Parathyroid adenoma (tissue), 2 donors: Measurements from ENCODE around the gene ANK3.

Experiments
- H2AFZ ChIP-seq: fragments of 300-600 bp; sonication (generic); one replicate; pipeline ENCODE4 v1.7.0; 2017; ENCODE audit warnings: antibody characterized with exemption, mild to moderate bottlenecking
- H3K27ac ChIP-seq: fragments of 300-600 bp; sonication (generic); one replicate; pipeline ENCODE4 v1.7.0; 2017
- H3K27me3 ChIP-seq: fragments of 300-600 bp; sonication (generic); one replicate; pipeline ENCODE4 v1.7.0; 2017; ENCODE audit warnings: low read length; ENCODE audit not compliant: control insufficient read depth, insufficient read depth
- H3K36me3 ChIP-seq: fragments of 300-600 bp; sonication (generic); one replicate; pipeline ENCODE4 v1.7.0; 2017; ENCODE audit warnings: low read length; ENCODE audit not compliant: control insufficient read depth, insufficient read depth
- H3K4me1 ChIP-seq: fragments of 300-600 bp; sonication (generic); one replicate; pipeline ENCODE4 v1.7.0; 2017; ENCODE audit warnings: control low read depth
- H3K4me2 ChIP-seq: fragments of 300-600 bp; sonication (generic); one replicate; pipeline ENCODE4 v1.7.0; 2017; ENCODE audit warnings: low read length
- H3K4me3 ChIP-seq: fragments of 300-600 bp; sonication (generic); one replicate; pipeline ENCODE4 v1.7.0; 2017; ENCODE audit warnings: low read depth, low read length
- H3K79me2 ChIP-seq: fragments of 300-600 bp; sonication (generic); one replicate; pipeline ENCODE4 v1.7.0; 2017; ENCODE audit warnings: control low read depth
- H3K9ac ChIP-seq: fragments of 300-600 bp; sonication (generic); one replicate; pipeline ENCODE4 v1.7.0; 2017; ENCODE audit warnings: mild to moderate bottlenecking
- H3K9me3 ChIP-seq: fragments of 300-600 bp; sonication (generic); one replicate; pipeline ENCODE4 v1.7.0; 2017; ENCODE audit warnings: low read length; ENCODE audit not compliant: control insufficient read depth
- TF ChIP-seq, protein P1 (sequence below): fragments of 300-600 bp; sonication (generic); IDR thresholded peaks from one replicate; pipeline ENCODE4 v1.7.0; 2017; ENCODE audit warnings: antibody characterized with exemption, mild to moderate bottlenecking
- donor health status: primary hyperparathyroidism.

ANK3 gene

DNA sequence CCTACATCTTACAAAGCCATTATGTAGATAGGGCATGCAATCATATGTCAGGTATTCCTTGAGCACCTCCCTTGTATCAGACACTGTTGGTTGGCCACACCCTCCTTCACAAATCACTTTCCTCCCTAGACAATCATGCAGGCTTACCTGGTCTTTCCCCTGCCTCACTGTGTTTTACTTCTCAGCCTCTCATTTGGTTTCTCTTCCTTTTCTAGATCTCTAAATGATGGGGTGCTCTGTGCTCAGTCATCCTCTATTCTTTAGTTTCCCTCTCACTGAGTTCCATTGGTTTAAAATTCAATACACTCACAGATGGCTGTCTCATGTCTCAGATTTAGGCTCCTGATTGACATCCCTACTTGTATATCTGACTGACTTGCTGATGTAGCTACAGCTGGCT lies 31.4 kb downstream of the ANK3 start:
- no peaks in the 10 kb centered on the region for H3K36me3 ChIP-seq
- H3K9ac ChIP-seq = no peak overlapping the region
- TF ChIP-seq, protein P1, sequence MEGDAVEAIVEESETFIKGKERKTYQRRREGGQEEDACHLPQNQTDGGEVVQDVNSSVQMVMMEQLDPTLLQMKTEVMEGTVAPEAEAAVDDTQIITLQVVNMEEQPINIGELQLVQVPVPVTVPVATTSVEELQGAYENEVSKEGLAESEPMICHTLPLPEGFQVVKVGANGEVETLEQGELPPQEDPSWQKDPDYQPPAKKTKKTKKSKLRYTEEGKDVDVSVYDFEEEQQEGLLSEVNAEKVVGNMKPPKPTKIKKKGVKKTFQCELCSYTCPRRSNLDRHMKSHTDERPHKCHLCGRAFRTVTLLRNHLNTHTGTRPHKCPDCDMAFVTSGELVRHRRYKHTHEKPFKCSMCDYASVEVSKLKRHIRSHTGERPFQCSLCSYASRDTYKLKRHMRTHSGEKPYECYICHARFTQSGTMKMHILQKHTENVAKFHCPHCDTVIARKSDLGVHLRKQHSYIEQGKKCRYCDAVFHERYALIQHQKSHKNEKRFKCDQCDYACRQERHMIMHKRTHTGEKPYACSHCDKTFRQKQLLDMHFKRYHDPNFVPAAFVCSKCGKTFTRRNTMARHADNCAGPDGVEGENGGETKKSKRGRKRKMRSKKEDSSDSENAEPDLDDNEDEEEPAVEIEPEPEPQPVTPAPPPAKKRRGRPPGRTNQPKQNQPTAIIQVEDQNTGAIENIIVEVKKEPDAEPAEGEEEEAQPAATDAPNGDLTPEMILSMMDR = no peak
- H3K27me3 ChIP-seq = no peaks in the 10 kb centered on the region
- H3K4me2 ChIP-seq = no peak overlapping the region
- H3K9me3 ChIP-seq = no peaks in the 10 kb centered on the region
- H2AFZ ChIP-seq = no peak overlapping the region
- no peaks in the 10 kb centered on the region for H3K79me2 ChIP-seq
- no peak overlapping the region for H3K4me3 ChIP-seq
- H3K4me1 ChIP-seq = no peaks in the 10 kb centered on the region
- no peak overlapping the region for H3K27ac ChIP-seq

DNA sequence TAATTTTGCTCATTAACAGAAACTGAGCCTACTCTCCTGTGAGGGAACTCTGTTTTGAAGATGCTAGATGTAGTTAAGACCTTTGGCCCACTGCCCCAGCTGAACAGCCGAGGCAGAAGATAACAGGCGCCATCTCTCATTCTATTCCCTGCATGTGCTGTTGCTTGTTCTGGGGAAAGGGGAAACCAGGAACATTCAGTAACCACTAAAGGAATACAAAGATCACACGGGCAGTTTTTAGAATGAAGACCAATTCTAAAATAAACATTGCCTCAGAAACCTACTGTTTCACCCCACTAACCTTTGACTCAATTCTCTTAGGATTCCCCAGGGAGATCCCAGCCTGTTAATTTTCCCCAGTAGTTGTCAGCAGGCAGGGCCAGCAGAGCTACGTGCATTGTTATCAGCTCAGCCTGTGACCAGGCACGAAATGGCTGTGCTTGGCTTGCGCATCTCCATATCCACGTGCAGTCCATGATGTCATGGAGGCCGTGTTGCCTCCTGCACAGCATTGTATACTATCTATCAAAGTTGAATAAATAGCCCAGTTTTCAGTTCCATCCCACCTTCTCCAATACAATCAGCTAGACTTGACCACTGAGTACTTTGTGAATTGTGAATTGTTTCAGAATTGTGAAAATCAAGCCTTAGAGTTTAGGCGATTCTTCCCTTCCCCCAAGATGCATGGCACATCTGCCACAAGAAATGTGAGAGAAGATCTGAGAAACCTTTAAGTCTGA lies 36.0 kb downstream of the ANK3 start:
- Histone ChIP-seq H3K9me3 (no peaks in the 10 kb centered on the region), H3K4me3 (no peak overlapping the region), H3K4me2 (no peak overlapping the region), H3K79me2 (no peaks in the 10 kb centered on the region), H3K27ac (no peak overlapping the region), H3K9ac (no peak overlapping the region), H3K4me1 (no peaks in the 10 kb centered on the region), H2AFZ (peak overlapping the region; percentile 10), H3K27me3 (no peaks in the 10 kb centered on the region), H3K36me3 (no peaks in the 10 kb centered on the region)
- TF ChIP-seq, protein P1 = no peak

DNA sequence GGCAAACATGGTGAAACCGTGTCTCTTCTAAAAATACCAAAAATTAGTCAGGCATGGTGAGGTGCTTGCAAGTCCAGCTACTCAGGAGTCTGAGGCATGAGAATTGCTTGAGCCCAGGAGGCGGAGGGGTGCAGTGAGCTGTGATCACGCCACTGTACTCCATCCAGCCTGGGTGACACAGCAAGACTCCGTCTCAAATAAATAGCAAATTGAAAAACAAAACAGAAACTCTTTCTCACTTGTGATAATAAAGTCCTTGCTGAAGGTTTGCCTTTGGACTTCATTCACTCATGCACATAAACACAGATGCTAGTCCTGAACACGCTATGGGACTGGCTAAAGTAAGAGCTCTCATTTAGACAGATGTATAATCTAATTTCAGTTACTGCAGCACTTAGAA lies 37.6 kb downstream of the ANK3 start:
- no peak overlapping the region for H2AFZ ChIP-seq
- TF ChIP-seq, protein P1 = no peak
- H3K9ac ChIP-seq = no peak overlapping the region

DNA sequence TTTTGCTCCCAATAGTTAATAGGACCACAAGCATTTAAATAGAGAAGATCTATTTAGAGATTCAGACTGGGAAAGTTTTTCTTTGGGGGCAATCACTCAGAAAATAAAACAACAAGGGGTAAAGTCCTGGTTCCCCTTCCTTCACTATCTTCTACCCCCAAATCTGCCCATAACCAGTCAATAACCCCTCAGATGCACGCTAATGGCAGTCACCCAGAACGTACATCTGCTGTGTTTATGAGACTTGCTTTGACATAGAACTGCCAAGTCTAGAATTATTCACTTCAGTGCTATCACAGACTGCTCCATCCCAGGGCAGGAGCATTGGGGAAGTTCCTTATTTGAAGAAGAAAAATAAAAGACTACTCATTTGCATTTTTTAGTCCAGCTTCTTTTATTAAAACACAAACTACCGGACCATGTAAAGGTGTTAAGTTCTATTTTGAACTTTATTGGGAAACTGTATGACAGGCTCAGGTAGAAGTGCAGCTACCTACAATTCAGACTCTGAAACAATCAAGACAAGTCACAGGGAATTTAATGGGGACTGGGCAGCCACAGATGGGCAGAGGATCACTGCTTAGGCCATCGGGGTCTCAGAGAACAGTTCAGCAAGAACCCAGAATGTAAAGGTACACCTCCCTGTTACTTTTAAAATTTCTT lies 38.4 kb downstream of the ANK3 start:
- H3K9ac ChIP-seq = no peak overlapping the region
- TF ChIP-seq, protein P1 = no peak

More for the DNA sequence above, 37.6 kb downstream of the ANK3 start:
- no peaks in the 10 kb centered on the region for H3K79me2 ChIP-seq
- no peak overlapping the region for H3K4me2 ChIP-seq
- no peaks in the 10 kb centered on the region for H3K9me3 ChIP-seq
- no peak overlapping the region for H3K4me3 ChIP-seq
- no peaks in the 10 kb centered on the region for H3K4me1 ChIP-seq
- no peak overlapping the region for H3K27ac ChIP-seq
- H3K27me3 ChIP-seq = no peaks in the 10 kb centered on the region
- H3K36me3 ChIP-seq = no peaks in the 10 kb centered on the region

More for the DNA sequence above, 38.4 kb downstream of the ANK3 start:
- no peaks in the 10 kb centered on the region for H3K9me3 ChIP-seq
- no peak overlapping the region for H3K4me2 ChIP-seq
- H2AFZ ChIP-seq = no peak overlapping the region
- H3K4me3 ChIP-seq = no peak overlapping the region
- H3K4me1 ChIP-seq = no peaks in the 10 kb centered on the region
- no peaks in the 10 kb centered on the region for H3K27me3 ChIP-seq
- no peak overlapping the region for H3K27ac ChIP-seq
- H3K36me3 ChIP-seq = no peaks in the 10 kb centered on the region
- H3K79me2 ChIP-seq = no peaks in the 10 kb centered on the region
